ENCODE data around the gene PLEKHA5.

Gene PLEKHA5

GRCh38 chr12:19282133-19282699, 152.7 kb downstream of the PLEKHA5 start:
- Histone ChIP-seq H3K9me2 (replicated peaks; ENCODE audit: control insufficient read depth, low read length) (no peaks in the 10 kb centered on the region), H3K79me2 (ENCODE audit: control insufficient read depth, low read length) (no peaks in the 10 kb centered on the region), H3F3A (ENCODE audit: control insufficient read depth, insufficient read depth) (no peaks in the 10 kb centered on the region), H3K4me3 (ENCODE audit: low read length) (no peak overlapping the region), H3K4me2 (ENCODE audit: low read length) (no peak overlapping the region), H3K27me3 (ENCODE audit: control insufficient read depth, low read length) (no peaks in the 10 kb centered on the region), H3K9me3 (ENCODE audit: control insufficient read depth, insufficient read depth, low read length) (no peaks in the 10 kb centered on the region), H4K20me1 (ENCODE audit: control insufficient read depth, insufficient read depth, low read depth, low read length) (no peaks in the 10 kb centered on the region), H3K27ac (ENCODE audit: low read depth, low read length) (no peak overlapping the region), H3K4me1 (ENCODE audit: control insufficient read depth, low read length) (no peaks in the 10 kb centered on the region), H3K36me3 (ENCODE audit: control insufficient read depth, low read length) (no peaks in the 10 kb centered on the region)
- TF ChIP-seq CTCF (IDR thresholded peaks at IDR 0.05; ENCODE audit: low read depth, low read length, poor library complexity, severe bottlenecking) (no peak), EZH2phosphoT487 (IDR thresholded peaks at IDR 0.05; ENCODE audit: borderline replicate concordance, low read length) (no peak)

GRCh38 chr12:19284658-19285057, 155.1 kb downstream of the PLEKHA5 start:
- no peaks in the 10 kb centered on the region for H3F3A ChIP-seq (ENCODE audit: control insufficient read depth, insufficient read depth)
- H3K9me2 ChIP-seq (replicated peaks; ENCODE audit: control insufficient read depth, low read length), result no peaks in the 10 kb centered on the region
- no peaks in the 10 kb centered on the region for H3K27me3 ChIP-seq (ENCODE audit: control insufficient read depth, low read length)
- no peaks in the 10 kb centered on the region for H3K36me3 ChIP-seq (ENCODE audit: control insufficient read depth, low read length)
- no peaks in the 10 kb centered on the region for H3K79me2 ChIP-seq (ENCODE audit: control insufficient read depth, low read length)
- TF ChIP-seq CTCF (IDR thresholded peaks at IDR 0.05; ENCODE audit: low read depth, low read length, poor library complexity, severe bottlenecking) (no peak), EZH2phosphoT487 (IDR thresholded peaks at IDR 0.05; ENCODE audit: borderline replicate concordance, low read length) (no peak)
- H3K9me3 ChIP-seq (ENCODE audit: control insufficient read depth, insufficient read depth, low read length), result no peaks in the 10 kb centered on the region
- no peaks in the 10 kb centered on the region for H4K20me1 ChIP-seq (ENCODE audit: control insufficient read depth, insufficient read depth, low read depth, low read length)
- no peak overlapping the region for H3K27ac ChIP-seq (ENCODE audit: low read depth, low read length)
- no peaks in the 10 kb centered on the region for H3K4me1 ChIP-seq (ENCODE audit: control insufficient read depth, low read length)
- H3K4me3 ChIP-seq (ENCODE audit: low read length), result no peak overlapping the region
- no peak overlapping the region for H3K4me2 ChIP-seq (ENCODE audit: low read length)

GRCh38 chr12:19285793-19286448, 156.4 kb downstream of the PLEKHA5 start:
- no peaks in the 10 kb centered on the region for H3K79me2 ChIP-seq (ENCODE audit: control insufficient read depth, low read length)
- H3F3A ChIP-seq (ENCODE audit: control insufficient read depth, insufficient read depth), result no peaks in the 10 kb centered on the region
- no peak overlapping the region for H3K4me3 ChIP-seq (ENCODE audit: low read length)
- H3K9me2 ChIP-seq (replicated peaks; ENCODE audit: control insufficient read depth, low read length), result no peaks in the 10 kb centered on the region
- TF ChIP-seq CTCF (IDR thresholded peaks at IDR 0.05; ENCODE audit: low read depth, low read length, poor library complexity, severe bottlenecking) (no peak), EZH2phosphoT487 (IDR thresholded peaks at IDR 0.05; ENCODE audit: borderline replicate concordance, low read length) (no peak)
- H3K4me1 ChIP-seq (ENCODE audit: control insufficient read depth, low read length), result no peaks in the 10 kb centered on the region
- no peaks in the 10 kb centered on the region for H3K9me3 ChIP-seq (ENCODE audit: control insufficient read depth, insufficient read depth, low read length)
- no peaks in the 10 kb centered on the region for H3K27me3 ChIP-seq (ENCODE audit: control insufficient read depth, low read length)
- no peaks in the 10 kb centered on the region for H4K20me1 ChIP-seq (ENCODE audit: control insufficient read depth, insufficient read depth, low read depth, low read length)
- no peak overlapping the region for H3K4me2 ChIP-seq (ENCODE audit: low read length)
- no peaks in the 10 kb centered on the region for H3K36me3 ChIP-seq (ENCODE audit: control insufficient read depth, low read length)
- H3K27ac ChIP-seq (ENCODE audit: low read depth, low read length), result no peak overlapping the region
